Fibroblast of mammary gland (primary cell): ENCODE results near the gene CTXND1.

Experiments used
- DNase-seq: peaks from one replicate; pipeline ENCODE4 v3.0.0-alpha.2; 2010; ENCODE audit warnings: low read depth
- H3K4me3 ChIP-seq: 2 replicates; pipeline ENCODE4 v1.5.1; 2011; ENCODE audit warnings: low read depth, mild to moderate bottlenecking, low read length, moderate library complexity; ENCODE audit not compliant: control insufficient read depth
- CTCF ChIP-seq: conservative IDR thresholded peaks from 2 replicates; pipeline ENCODE4 v1.5.1; 2011; ENCODE audit warnings: low read depth, low read length, inconsistent platforms; ENCODE audit not compliant: control insufficient read depth, insufficient read depth

The CTXND1 gene

GRCh38 chr15:80286055-80286454, 34.0 kb upstream of the CTXND1 start:
- DNase-seq: no peak
- no peak overlapping the region for H3K4me3 ChIP-seq
- TF ChIP-seq CTCF: no peak

- no peak for TF ChIP-seq CTCF
- H3K4me3 ChIP-seq: no peak overlapping the region
- DNase-seq: no peak
Measured at GRCh38 chr15:80285379-80285778, 33.4 kb upstream of the CTXND1 start.

- TF ChIP-seq CTCF: no peak
- no peak for DNase-seq
- H3K4me3 ChIP-seq: no peak overlapping the region
Measured at GRCh38 chr15:80283531-80283930, 31.5 kb upstream of the CTXND1 start.

- no peak overlapping the region for H3K4me3 ChIP-seq
- no peak for TF ChIP-seq CTCF
- DNase-seq: no peak
Measured at GRCh38 chr15:80277147-80277546, 25.1 kb upstream of the CTXND1 start.

- no peak overlapping the region for H3K4me3 ChIP-seq
- DNase-seq: peak; percentile 70
- no peak for TF ChIP-seq CTCF
Measured at GRCh38 chr15:80275961-80276360, 23.9 kb upstream of the CTXND1 start.

GRCh38 chr15:80274996-80275395, 23.0 kb upstream of the CTXND1 start:
- TF ChIP-seq CTCF: no peak
- DNase-seq: no peak
- no peak overlapping the region for H3K4me3 ChIP-seq

GRCh38 chr15:80274554-80274953, 22.5 kb upstream of the CTXND1 start:
- no peak for TF ChIP-seq CTCF
- no peak overlapping the region for H3K4me3 ChIP-seq
- no peak for DNase-seq
